ENCODE data around the gene AGAP3. TPM values are rescaled to one million over a fixed set of nuclear protein-coding genes. Genes with fewer than 3 reads are reported as not detected.
A peak's percentile ranks its signal among the peaks of the same experiment; 100 is the strongest.

Gene AGAP3
- polyA plus RNA-seq, 1 donor, result 89.6 TPM

- DNase-seq, result no peak
Observed at GRCh38 chr7:151124481-151124880, 38.2 kb downstream of the AGAP3 start.

GRCh38 chr7:151124899-151125399 is 38.7 kb downstream of the AGAP3 start:
- DNase-seq, result no peak

- DNase-seq, result no peak
Observed at GRCh38 chr7:151125470-151125845, 39.2 kb downstream of the AGAP3 start.

- DNase-seq, result no peak
Observed at GRCh38 chr7:151125846-151126481, 39.7 kb downstream of the AGAP3 start.

GRCh38 chr7:151126491-151127137 is 40.3 kb downstream of the AGAP3 start:
- DNase-seq, result no peak

GRCh38 chr7:151128144-151128543 is 41.9 kb downstream of the AGAP3 start:
- DNase-seq, result no peak

- no peak for DNase-seq
Observed at GRCh38 chr7:151128716-151129115, 42.4 kb downstream of the AGAP3 start.

GRCh38 chr7:151129117-151129959 is 43.1 kb downstream of the AGAP3 start:
- DNase-seq, result no peak

- no peak for DNase-seq
Observed at GRCh38 chr7:151129960-151130591, 43.8 kb downstream of the AGAP3 start.

- no peak for DNase-seq
Observed at GRCh38 chr7:151130741-151131157, 44.5 kb downstream of the AGAP3 start.

GRCh38 chr7:151131224-151131591 is 44.9 kb downstream of the AGAP3 start:
- DNase-seq, result no peak

- DNase-seq, result peak; percentile 73
Observed at GRCh38 chr7:151131592-151132293, 45.5 kb downstream of the AGAP3 start.

- no peak for DNase-seq
Observed at GRCh38 chr7:151132461-151133205, 46.4 kb downstream of the AGAP3 start.

GRCh38 chr7:151133266-151133985 is 47.2 kb downstream of the AGAP3 start:
- DNase-seq, result no peak

GRCh38 chr7:151133986-151134742 is 47.9 kb downstream of the AGAP3 start:
- DNase-seq, result no peak

GRCh38 chr7:151134743-151135524 is 48.7 kb downstream of the AGAP3 start:
- no peak for DNase-seq

- no peak for DNase-seq
Observed at GRCh38 chr7:151135525-151135845, 49.2 kb downstream of the AGAP3 start.

GRCh38 chr7:151135866-151136843 is 49.9 kb downstream of the AGAP3 start:
- DNase-seq, result no peak
